EH (cell line): Measurements from ENCODE around the gene CRYL1.

ENCODE experiments used
- DNase-seq: peaks from one replicate; pipeline ENCODE4 v3.0.0-alpha.2; 2015; ENCODE audit warnings: low read depth

CRYL1 gene

GRCh38 chr13:20399515-20399914, 126.1 kb downstream of the CRYL1 start:
- no peak for DNase-seq

GRCh38 chr13:20398459-20398858, 127.2 kb downstream of the CRYL1 start:
- DNase-seq = no peak

- DNase-seq = no peak
Observed at GRCh38 chr13:20397896-20398295, 127.8 kb downstream of the CRYL1 start.

- DNase-seq = no peak
Observed at GRCh38 chr13:20395061-20395916, 130.4 kb downstream of the CRYL1 start.

- DNase-seq = no peak
Observed at GRCh38 chr13:20394506-20394905, 131.2 kb downstream of the CRYL1 start.

GRCh38 chr13:20394169-20394501, 131.5 kb downstream of the CRYL1 start:
- no peak for DNase-seq

GRCh38 chr13:20393273-20394168, 132.1 kb downstream of the CRYL1 start:
- DNase-seq = no peak

GRCh38 chr13:20392530-20392929, 133.1 kb downstream of the CRYL1 start:
- DNase-seq = no peak

GRCh38 chr13:20391597-20392452, 133.8 kb downstream of the CRYL1 start:
- no peak for DNase-seq

- DNase-seq = no peak
Observed at GRCh38 chr13:20390526-20391175, 135.0 kb downstream of the CRYL1 start.

- DNase-seq = no peak
Observed at GRCh38 chr13:20389696-20390525, 135.7 kb downstream of the CRYL1 start.

GRCh38 chr13:20388184-20388583, 137.5 kb downstream of the CRYL1 start:
- DNase-seq = no peak

GRCh38 chr13:20387441-20387971, 138.2 kb downstream of the CRYL1 start:
- DNase-seq = no peak

GRCh38 chr13:20387006-20387405, 138.7 kb downstream of the CRYL1 start:
- DNase-seq = no peak

GRCh38 chr13:20383058-20383457, 142.6 kb downstream of the CRYL1 start:
- no peak for DNase-seq

- DNase-seq = no peak
Observed at GRCh38 chr13:20381401-20381800, 144.3 kb downstream of the CRYL1 start.

- no peak for DNase-seq
Observed at GRCh38 chr13:20378721-20379120, 146.9 kb downstream of the CRYL1 start.

GRCh38 chr13:20377720-20378119, 147.9 kb downstream of the CRYL1 start:
- DNase-seq = no peak

GRCh38 chr13:20375871-20376270, 149.8 kb downstream of the CRYL1 start:
- DNase-seq = no peak

- no peak for DNase-seq
Observed at GRCh38 chr13:20373861-20374260, 151.8 kb downstream of the CRYL1 start.
